WTC11 (cell line): ENCODE results near the gene DNAI7. TPM values are rescaled to one million over a fixed set of nuclear protein-coding genes. Genes with fewer than 3 reads are reported as not detected.

Source experiments
- ATAC-seq: fragments of 200-7000 bp; cut with Tn5 transposase; 2 replicates; pipeline ENCODE4 v1.10.0; 2021; ENCODE audit warnings: mild to moderate bottlenecking, moderate library complexity
- CTCF ChIA-PET: fragments of 300-600 bp; sonication (Branson Sonifier 250); formaldehyde crosslinking; loops from one replicate; lab custom pipeline; 2021; ENCODE audit warnings: antibody characterized with exemption; lab: Charles Lee
- POLR2A ChIA-PET: fragments of 350-600 bp; sonication (Branson Sonifier 250); formaldehyde crosslinking; loops from one replicate; lab custom pipeline; 2021; ENCODE audit warnings: antibody characterized with exemption; lab: Charles Lee
- DNase-seq: peaks from one replicate; pipeline ENCODE4 v3.0.0; 2021; ENCODE audit warnings: low spot score
- H3K27ac Mint-ChIP-seq: 2 replicates; pipeline ENCODE4 v1.8.0; 2021; ENCODE audit warnings: mixed read lengths
- H3K27me3 Mint-ChIP-seq: 2 replicates; pipeline ENCODE4 v1.8.0; 2021; ENCODE audit warnings: low read depth, mild to moderate bottlenecking, moderate library complexity, mixed read lengths
- H3K36me3 Mint-ChIP-seq: 2 replicates; pipeline ENCODE4 v1.8.0; 2021; ENCODE audit warnings: mixed read lengths
- H3K4me1 Mint-ChIP-seq: 2 replicates; pipeline ENCODE4 v1.8.0; 2022; ENCODE audit warnings: mixed read lengths
- H3K4me3 Mint-ChIP-seq: 2 replicates; pipeline ENCODE4 v1.8.0; 2021; ENCODE audit warnings: mild to moderate bottlenecking, moderate library complexity, mixed read lengths
- H3K9me3 Mint-ChIP-seq: 2 replicates; pipeline ENCODE4 v1.8.0; 2021; ENCODE audit warnings: mixed read lengths
- ATF2 ChIP-seq: sonication (generic); formaldehyde crosslinking; IDR thresholded peaks from 2 replicates; pipeline ENCODE4 v1.8.1; 2022; ENCODE audit warnings: low read depth, missing genetic modification reagents, borderline replicate concordance
- CDX4 ChIP-seq: fragments of 250-450 bp; sonication (Bioruptor Pico); IDR thresholded peaks from 2 replicates; pipeline ENCODE4 v1.9.0; 2021; ENCODE audit warnings: moderate library complexity, mild to moderate bottlenecking, inconsistent platforms, borderline replicate concordance
- CREB1 ChIP-seq: sonication (generic); formaldehyde crosslinking; IDR thresholded peaks from 2 replicates; pipeline ENCODE4 v1.8.0; 2023; ENCODE audit warnings: mild to moderate bottlenecking, missing genetic modification reagents
- EMX1 ChIP-seq: fragments of 250-450 bp; sonication (Bioruptor Pico); IDR thresholded peaks from 2 replicates; pipeline ENCODE4 v1.8.0; 2021; ENCODE audit warnings: mild to moderate bottlenecking
- FOXP1 ChIP-seq: sonication (generic); formaldehyde crosslinking; IDR thresholded peaks from 2 replicates; pipeline ENCODE4 v1.8.0; 2022; ENCODE audit warnings: missing genetic modification reagents, mild to moderate bottlenecking, moderate library complexity, borderline replicate concordance
- SOX15 ChIP-seq: fragments of 250-450 bp; sonication (Bioruptor Pico); IDR thresholded peaks from 2 replicates; pipeline ENCODE4 v1.9.0; 2021; ENCODE audit warnings: mild to moderate bottlenecking
- ZBTB21 ChIP-seq: sonication (generic); formaldehyde crosslinking; IDR thresholded peaks from 2 replicates; pipeline ENCODE4 v1.8.1; 2023; ENCODE audit warnings: mild to moderate bottlenecking, missing genetic modification reagents, borderline replicate concordance
- ZNF317 ChIP-seq: sonication (generic); formaldehyde crosslinking; IDR thresholded peaks from 2 replicates; pipeline ENCODE4 v1.8.1; 2023; ENCODE audit warnings: low read depth, mild to moderate bottlenecking, moderate library complexity, missing genetic modification reagents, borderline replicate concordance
- ZNF416 ChIP-seq: fragments of 250-450 bp; sonication (Bioruptor Pico); IDR thresholded peaks from 2 replicates; pipeline ENCODE4 v1.9.0; 2021; ENCODE audit warnings: mild to moderate bottlenecking, inconsistent platforms
- total RNA-seq: library from RNA; stranded (reverse); gene quantifications from 3 replicates; pipeline ENCODE4 v1.2.3, GENCODE V29; 2021
- TF ChIP-seq, protein P1 (sequence below): fragments of 250-450 bp; sonication (Bioruptor Pico); IDR thresholded peaks from 2 replicates; pipeline ENCODE4 v1.8.0; 2021; ENCODE audit warnings: mild to moderate bottlenecking
- TF ChIP-seq, protein P2 (sequence below): fragments of 250-450 bp; sonication (Bioruptor Pico); IDR thresholded peaks from 2 replicates; pipeline ENCODE4 v1.9.0; 2021; ENCODE audit warnings: mild to moderate bottlenecking, borderline replicate concordance
- TF ChIP-seq, protein P3 (sequence below): fragments of 250-450 bp; sonication (Bioruptor Pico); conservative IDR thresholded peaks from 2 replicates; pipeline ENCODE4 v1.9.0; 2021; ENCODE audit warnings: mild to moderate bottlenecking
- TF ChIP-seq, protein P4 (sequence below): sonication (generic); formaldehyde crosslinking; IDR thresholded peaks from 2 replicates; pipeline ENCODE4 v1.8.0; 2022; ENCODE audit warnings: mild to moderate bottlenecking, missing genetic modification reagents
- TF ChIP-seq, protein P5 (sequence below): sonication (generic); formaldehyde crosslinking; IDR thresholded peaks from 2 replicates; pipeline ENCODE4 v1.8.1; 2023; ENCODE audit warnings: mild to moderate bottlenecking, missing genetic modification reagents
- TF ChIP-seq, protein P6 (sequence below): sonication (generic); formaldehyde crosslinking; IDR thresholded peaks from 2 replicates; pipeline ENCODE4 v1.8.1; 2023; ENCODE audit warnings: mild to moderate bottlenecking, missing genetic modification reagents, borderline replicate concordance

DNAI7 gene
- total RNA-seq, 1 experiment from 2014 or later = not detected

DNA sequence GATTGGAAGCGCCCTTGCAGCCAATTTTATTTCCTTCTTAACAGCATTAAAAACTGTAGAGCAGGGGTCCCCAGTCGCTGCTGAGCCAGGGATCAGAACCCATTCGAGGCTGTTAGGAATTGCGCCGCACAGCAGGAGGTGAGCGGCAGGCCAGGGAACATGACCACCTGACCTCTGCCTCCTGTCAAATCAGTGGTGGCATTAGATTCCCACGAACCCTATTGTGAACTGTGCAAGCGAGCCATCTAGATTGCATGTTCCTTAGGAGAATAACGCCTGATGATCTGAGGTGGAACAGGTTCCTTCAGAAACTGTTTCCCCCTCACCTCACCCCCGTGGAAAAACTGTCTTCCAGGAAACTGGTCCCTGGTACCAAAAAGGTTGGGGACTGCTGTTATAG, 107.4 kb downstream of the DNAI7 start (continued):
- TF ChIP-seq, protein P1, sequence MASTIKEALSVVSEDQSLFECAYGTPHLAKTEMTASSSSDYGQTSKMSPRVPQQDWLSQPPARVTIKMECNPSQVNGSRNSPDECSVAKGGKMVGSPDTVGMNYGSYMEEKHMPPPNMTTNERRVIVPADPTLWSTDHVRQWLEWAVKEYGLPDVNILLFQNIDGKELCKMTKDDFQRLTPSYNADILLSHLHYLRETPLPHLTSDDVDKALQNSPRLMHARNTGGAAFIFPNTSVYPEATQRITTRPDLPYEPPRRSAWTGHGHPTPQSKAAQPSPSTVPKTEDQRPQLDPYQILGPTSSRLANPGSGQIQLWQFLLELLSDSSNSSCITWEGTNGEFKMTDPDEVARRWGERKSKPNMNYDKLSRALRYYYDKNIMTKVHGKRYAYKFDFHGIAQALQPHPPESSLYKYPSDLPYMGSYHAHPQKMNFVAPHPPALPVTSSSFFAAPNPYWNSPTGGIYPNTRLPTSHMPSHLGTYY (CRISPR knock-in tag) = no peak

DNA sequence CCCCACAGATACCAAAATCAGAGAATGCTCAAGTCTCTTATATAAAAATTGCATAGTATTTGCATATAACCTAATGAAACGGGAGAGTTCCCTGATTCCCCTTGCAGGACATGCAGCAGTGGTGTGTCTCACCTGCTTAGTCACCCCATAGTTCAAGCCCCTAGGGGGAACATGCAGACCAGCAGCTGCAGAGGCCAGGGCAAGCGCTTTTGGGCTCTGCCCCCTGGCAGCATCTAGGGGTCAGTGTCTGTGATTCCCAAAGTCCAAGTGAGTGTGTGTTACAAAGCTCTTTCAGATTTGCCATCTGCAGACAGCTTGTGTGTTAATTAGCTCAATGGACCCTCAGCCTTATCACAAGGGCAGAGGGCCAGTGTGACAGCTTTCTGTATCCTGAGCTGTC, 110.1 kb downstream of the DNAI7 start:
- Mint-ChIP-seq H3K4me3 (no peak overlapping the region), H3K27ac (peak overlapping the region; percentile 33; the same call in 1 of the 2 replicates), H3K27me3 (no peaks in the 10 kb centered on the region), H3K36me3 (no peaks in the 10 kb centered on the region), H3K4me1 (no peaks in the 10 kb centered on the region; the same call in 1 of the 2 replicates), H3K9me3 (no peaks in the 10 kb centered on the region)
- CTCF ChIA-PET = interaction anchor here (0.8 to 1.2 kb wide), 2 partner anchors 59 to 86 kb away, joined by 4 read pairs; no protein-coding TSS in a partner anchor
- ATAC-seq (peak; percentile 96), DNase-seq (peak; percentile 36)
- POLR2A ChIA-PET = no interaction called here
- TF ChIP-seq ATF2 (CRISPR knock-in tag) (no peak), EMX1 (CRISPR knock-in tag) (no peak), SOX15 (no peak), ZNF317 (CRISPR knock-in tag) (no peak), ZBTB21 (no peak), ZNF416 (CRISPR knock-in tag) (no peak), CDX4 (CRISPR knock-in tag) (no peak), FOXP1 (CRISPR knock-in tag) (no peak), CREB1 (CRISPR knock-in tag) (no peak)
- TF ChIP-seq, protein P2, sequence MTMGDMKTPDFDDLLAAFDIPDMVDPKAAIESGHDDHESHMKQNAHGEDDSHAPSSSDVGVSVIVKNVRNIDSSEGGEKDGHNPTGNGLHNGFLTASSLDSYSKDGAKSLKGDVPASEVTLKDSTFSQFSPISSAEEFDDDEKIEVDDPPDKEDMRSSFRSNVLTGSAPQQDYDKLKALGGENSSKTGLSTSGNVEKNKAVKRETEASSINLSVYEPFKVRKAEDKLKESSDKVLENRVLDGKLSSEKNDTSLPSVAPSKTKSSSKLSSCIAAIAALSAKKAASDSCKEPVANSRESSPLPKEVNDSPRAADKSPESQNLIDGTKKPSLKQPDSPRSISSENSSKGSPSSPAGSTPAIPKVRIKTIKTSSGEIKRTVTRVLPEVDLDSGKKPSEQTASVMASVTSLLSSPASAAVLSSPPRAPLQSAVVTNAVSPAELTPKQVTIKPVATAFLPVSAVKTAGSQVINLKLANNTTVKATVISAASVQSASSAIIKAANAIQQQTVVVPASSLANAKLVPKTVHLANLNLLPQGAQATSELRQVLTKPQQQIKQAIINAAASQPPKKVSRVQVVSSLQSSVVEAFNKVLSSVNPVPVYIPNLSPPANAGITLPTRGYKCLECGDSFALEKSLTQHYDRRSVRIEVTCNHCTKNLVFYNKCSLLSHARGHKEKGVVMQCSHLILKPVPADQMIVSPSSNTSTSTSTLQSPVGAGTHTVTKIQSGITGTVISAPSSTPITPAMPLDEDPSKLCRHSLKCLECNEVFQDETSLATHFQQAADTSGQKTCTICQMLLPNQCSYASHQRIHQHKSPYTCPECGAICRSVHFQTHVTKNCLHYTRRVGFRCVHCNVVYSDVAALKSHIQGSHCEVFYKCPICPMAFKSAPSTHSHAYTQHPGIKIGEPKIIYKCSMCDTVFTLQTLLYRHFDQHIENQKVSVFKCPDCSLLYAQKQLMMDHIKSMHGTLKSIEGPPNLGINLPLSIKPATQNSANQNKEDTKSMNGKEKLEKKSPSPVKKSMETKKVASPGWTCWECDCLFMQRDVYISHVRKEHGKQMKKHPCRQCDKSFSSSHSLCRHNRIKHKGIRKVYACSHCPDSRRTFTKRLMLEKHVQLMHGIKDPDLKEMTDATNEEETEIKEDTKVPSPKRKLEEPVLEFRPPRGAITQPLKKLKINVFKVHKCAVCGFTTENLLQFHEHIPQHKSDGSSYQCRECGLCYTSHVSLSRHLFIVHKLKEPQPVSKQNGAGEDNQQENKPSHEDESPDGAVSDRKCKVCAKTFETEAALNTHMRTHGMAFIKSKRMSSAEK (CRISPR knock-in tag) = no peak
- TF ChIP-seq, protein P1 (CRISPR knock-in tag) = no peak
- TF ChIP-seq, protein P3, sequence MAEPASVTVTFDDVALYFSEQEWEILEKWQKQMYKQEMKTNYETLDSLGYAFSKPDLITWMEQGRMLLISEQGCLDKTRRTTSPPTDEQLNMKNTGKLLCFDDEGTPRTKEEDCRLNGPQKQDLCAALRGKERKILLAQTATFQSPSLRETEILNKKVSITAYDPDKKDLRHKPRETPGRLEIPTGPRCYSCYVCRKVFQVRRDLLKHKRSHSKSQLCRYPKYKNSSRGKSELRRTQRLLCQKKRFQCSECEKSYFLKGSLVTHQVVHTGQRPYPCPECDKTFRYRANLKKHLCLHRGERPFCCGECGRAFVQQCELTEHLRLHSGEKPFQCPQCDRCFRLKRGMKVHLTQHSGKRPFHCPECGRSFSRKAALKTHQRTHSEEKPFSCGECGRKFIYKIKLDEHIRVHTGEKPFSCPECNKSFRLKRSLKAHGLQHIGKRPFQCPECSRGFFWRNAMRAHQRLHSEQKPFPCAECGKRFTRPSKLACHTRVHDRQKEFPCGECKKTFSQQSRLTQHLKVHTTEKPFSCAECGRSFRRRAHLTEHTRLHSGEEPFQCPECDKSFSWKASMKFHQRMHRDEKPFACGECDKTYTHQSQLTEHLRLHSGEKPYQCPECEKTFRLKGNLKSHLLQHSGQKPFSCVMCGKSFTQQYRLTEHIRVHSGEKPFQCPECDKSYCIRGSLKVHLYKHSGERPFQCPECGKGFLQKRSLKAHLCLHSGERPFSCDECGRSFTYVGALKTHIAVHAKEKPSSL (CRISPR knock-in tag) = no peak
- TF ChIP-seq, protein P4, sequence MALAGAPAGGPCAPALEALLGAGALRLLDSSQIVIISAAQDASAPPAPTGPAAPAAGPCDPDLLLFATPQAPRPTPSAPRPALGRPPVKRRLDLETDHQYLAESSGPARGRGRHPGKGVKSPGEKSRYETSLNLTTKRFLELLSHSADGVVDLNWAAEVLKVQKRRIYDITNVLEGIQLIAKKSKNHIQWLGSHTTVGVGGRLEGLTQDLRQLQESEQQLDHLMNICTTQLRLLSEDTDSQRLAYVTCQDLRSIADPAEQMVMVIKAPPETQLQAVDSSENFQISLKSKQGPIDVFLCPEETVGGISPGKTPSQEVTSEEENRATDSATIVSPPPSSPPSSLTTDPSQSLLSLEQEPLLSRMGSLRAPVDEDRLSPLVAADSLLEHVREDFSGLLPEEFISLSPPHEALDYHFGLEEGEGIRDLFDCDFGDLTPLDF = no peak
- TF ChIP-seq, protein P5, sequence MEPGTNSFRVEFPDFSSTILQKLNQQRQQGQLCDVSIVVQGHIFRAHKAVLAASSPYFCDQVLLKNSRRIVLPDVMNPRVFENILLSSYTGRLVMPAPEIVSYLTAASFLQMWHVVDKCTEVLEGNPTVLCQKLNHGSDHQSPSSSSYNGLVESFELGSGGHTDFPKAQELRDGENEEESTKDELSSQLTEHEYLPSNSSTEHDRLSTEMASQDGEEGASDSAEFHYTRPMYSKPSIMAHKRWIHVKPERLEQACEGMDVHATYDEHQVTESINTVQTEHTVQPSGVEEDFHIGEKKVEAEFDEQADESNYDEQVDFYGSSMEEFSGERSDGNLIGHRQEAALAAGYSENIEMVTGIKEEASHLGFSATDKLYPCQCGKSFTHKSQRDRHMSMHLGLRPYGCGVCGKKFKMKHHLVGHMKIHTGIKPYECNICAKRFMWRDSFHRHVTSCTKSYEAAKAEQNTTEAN = no peak
- TF ChIP-seq, protein P6, sequence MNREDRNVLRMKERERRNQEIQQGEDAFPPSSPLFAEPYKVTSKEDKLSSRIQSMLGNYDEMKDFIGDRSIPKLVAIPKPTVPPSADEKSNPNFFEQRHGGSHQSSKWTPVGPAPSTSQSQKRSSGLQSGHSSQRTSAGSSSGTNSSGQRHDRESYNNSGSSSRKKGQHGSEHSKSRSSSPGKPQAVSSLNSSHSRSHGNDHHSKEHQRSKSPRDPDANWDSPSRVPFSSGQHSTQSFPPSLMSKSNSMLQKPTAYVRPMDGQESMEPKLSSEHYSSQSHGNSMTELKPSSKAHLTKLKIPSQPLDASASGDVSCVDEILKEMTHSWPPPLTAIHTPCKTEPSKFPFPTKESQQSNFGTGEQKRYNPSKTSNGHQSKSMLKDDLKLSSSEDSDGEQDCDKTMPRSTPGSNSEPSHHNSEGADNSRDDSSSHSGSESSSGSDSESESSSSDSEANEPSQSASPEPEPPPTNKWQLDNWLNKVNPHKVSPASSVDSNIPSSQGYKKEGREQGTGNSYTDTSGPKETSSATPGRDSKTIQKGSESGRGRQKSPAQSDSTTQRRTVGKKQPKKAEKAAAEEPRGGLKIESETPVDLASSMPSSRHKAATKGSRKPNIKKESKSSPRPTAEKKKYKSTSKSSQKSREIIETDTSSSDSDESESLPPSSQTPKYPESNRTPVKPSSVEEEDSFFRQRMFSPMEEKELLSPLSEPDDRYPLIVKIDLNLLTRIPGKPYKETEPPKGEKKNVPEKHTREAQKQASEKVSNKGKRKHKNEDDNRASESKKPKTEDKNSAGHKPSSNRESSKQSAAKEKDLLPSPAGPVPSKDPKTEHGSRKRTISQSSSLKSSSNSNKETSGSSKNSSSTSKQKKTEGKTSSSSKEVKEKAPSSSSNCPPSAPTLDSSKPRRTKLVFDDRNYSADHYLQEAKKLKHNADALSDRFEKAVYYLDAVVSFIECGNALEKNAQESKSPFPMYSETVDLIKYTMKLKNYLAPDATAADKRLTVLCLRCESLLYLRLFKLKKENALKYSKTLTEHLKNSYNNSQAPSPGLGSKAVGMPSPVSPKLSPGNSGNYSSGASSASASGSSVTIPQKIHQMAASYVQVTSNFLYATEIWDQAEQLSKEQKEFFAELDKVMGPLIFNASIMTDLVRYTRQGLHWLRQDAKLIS = no peak
